ENCODE measurements around the gene SLC25A21.

DNA sequence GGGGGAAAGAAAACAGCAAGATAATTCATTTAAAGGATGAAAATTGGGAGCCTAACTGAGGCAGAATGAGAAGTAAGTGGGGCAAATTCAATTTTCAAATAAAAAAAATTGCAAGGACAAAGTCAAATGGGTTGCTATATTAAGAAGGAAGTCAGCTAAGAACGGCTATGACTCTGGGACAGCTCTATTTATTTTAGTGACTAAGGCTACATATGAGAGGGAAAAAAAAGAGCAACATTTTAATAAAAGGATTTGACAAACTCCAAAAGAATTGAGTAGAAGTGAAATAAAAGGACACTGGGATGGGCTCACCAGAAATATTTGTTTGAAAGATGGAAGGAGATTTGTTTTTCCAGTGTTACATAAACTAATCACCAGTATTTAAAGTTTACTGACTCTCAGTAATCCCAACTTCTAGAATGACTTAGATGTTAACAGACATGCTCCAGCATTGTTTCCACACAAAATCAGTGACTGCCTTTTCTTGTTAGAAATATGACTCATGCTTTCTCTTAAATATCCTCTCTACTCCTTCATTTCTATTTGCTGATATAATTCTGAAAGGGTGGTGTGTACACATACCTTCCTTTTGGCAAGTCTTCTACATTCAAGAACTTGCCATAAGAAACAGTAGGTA is 198.5 kb downstream of the SLC25A21 start:
- no peak for TF ChIP-seq TAF1 (IDR thresholded peaks at IDR 0.05; ENCODE audit: borderline replicate concordance, low read depth, low read length)
- TF ChIP-seq POLR2AphosphoS5 (IDR thresholded peaks at IDR 0.05; ENCODE audit: low read depth, low read length): no peak
